Activated T-cell treated with anti-CD3 and anti-CD28 coated beads for 48 hours (primary cell): Measurements from ENCODE around the gene C1orf159.

ENCODE experiments used
- DNase-seq: peaks from one replicate; pipeline ENCODE4 v3.0.0-alpha.2; 2020; ENCODE audit warnings: low read depth

Gene C1orf159

GRCh38 chr1:1037366-1038327 is 78.2 kb downstream of the C1orf159 start:
- DNase-seq, result no peak

- DNase-seq, result no peak
These were observed 80.5 kb downstream of the C1orf159 start for GRCh38 chr1:1035291-1035943.

- no peak for DNase-seq
These were observed 81.5 kb downstream of the C1orf159 start for GRCh38 chr1:1034439-1034781.

- DNase-seq, result no peak
These were observed 82.0 kb downstream of the C1orf159 start for GRCh38 chr1:1033731-1034438.

- peak; percentile 90 for DNase-seq
These were observed 82.8 kb downstream of the C1orf159 start for GRCh38 chr1:1033009-1033587.

GRCh38 chr1:1032424-1032823 is 83.5 kb downstream of the C1orf159 start:
- DNase-seq, result no peak
